Prostate gland (tissue), 2 donors: ENCODE results near the gene ALDH1L2. TPM values are rescaled to one million over a fixed set of nuclear protein-coding genes. Genes with fewer than 3 reads are reported as not detected.

Source experiments
- DNase-seq: peaks from one replicate; pipeline ENCODE4 v3.0.0-alpha.2; 2019; ENCODE audit warnings: low spot score
- H3K27ac ChIP-seq, 2 donors: fragments of 200-600 bp; sonication (generic); 2 replicates each; pipeline ENCODE4 v1.5.1; 2017 to 2019
- H3K27me3 ChIP-seq: fragments of 200-600 bp; sonication (generic); replicated peaks from 2 replicates; pipeline ENCODE4 v1.5.1; 2019; ENCODE audit not compliant: insufficient read depth
- H3K36me3 ChIP-seq, 2 donors: fragments of 200-600 bp; sonication (generic); 1 replicate in 1 of 2; 2 replicates in 1 of 2; pipeline versions ENCODE4 v1.5.1 to v1.8.1; 2017 to 2019
- H3K4me1 ChIP-seq: fragments of 200-600 bp; sonication (generic); replicated peaks from 2 replicates; pipeline ENCODE4 v1.5.1; 2019
- H3K4me3 ChIP-seq, 2 donors: fragments of 200-600 bp; sonication (generic); 2 replicates each; pipeline ENCODE4 v1.5.1; 2017 to 2019
- H3K9me3 ChIP-seq: fragments of 200-600 bp; sonication (generic); 2 replicates; pipeline ENCODE4 v1.5.1; 2017
- POLR2A ChIP-seq: fragments of 450-650 bp; IDR thresholded peaks from one replicate; pipeline ENCODE4 v1.6.1; 2016; ENCODE audit warnings: antibody characterized with exemption, mild to moderate bottlenecking
- POLR2AphosphoS5 ChIP-seq: sonication (generic); formaldehyde crosslinking; IDR thresholded peaks from one replicate; pipeline ENCODE4 v1.6.1; 2017; ENCODE audit warnings: antibody characterized with exemption
- WGBS: methylation state at CpG from one replicate; pipeline ENCODE4 v1.1.5; 2018; 5-methylcytosine and 5-hydroxymethylcytosine counted together
- intact Hi-C: fragments of 100-400 bp; cut with DNase I; formaldehyde crosslinking; loops from one replicate; pipeline ENCODE4 v1.14.2; 2022
- total RNA-seq, 2 donors: library from RNA; depleted of rRNA; stranded (reverse); fragments of >200 nt; gene quantifications; one replicate each; pipeline ENCODE4 v1.1.0, GENCODE V29; 2016
- TF ChIP-seq, protein P1 (sequence below), 4 experiments: fragments of 200-600 bp in 2 of 4; fragments of 450-650 bp in 2 of 4; sonication (generic) in 2 of 4; IDR thresholded peaks; 1 replicate in 3 of 4; 2 replicates in 1 of 4; pipeline ENCODE4 v1.5.1; 2016 to 2019; ENCODE audit warnings: antibody characterized with exemption in 4 of 4, mild to moderate bottlenecking in 2 of 4, moderate library complexity in 2 of 4

ALDH1L2 gene
- total RNA-seq, 2 donors from 2014 or later, result 2.6 to 5.3 TPM

DNA sequence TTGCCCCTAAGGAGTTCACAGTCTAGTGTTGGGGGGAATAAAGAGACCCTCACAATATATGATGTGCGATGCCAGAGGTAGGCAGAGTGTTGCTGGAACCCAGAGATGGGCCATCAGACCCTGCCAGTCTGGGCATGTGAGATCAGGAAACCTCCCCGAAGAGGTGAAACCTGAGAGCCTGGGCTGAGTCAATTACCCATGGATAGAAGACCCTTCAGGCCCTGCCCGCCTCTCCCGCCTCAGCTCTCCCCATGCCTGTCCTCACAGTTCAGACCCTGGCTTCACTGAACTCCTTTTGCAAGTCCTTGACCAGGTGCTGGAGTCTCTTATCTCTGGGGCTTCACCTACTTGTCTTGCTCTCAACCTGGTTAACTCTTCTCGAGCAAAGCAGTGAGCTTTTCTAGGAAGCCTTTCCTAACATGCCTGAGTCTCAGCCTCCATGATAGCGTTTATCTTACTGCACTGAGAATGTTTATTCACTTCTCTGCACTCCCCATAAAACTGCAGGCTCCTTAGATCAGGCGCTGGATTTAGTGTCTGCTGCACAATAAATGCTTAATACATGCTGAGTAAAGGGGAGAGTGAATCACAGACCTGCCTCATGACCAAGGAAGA lies 19.6 kb downstream of the ALDH1L2 start:
- whole genome bisulfite sequencing, result 55% methylated on average over 7 of the region's 7 CpGs
- Histone ChIP-seq H3K4me3 (no peak overlapping the region), H3K36me3 (no peaks in the 10 kb centered on the region), H3K9me3 (no peaks in the 10 kb centered on the region), H3K27ac (no peak overlapping the region), H3K4me1 (no peaks in the 10 kb centered on the region), H3K27me3 (no peaks in the 10 kb centered on the region)
- intact Hi-C loops, result no loop called here
- TF ChIP-seq POLR2AphosphoS5 (no peak), POLR2A (no peak)
- TF ChIP-seq, protein P1, sequence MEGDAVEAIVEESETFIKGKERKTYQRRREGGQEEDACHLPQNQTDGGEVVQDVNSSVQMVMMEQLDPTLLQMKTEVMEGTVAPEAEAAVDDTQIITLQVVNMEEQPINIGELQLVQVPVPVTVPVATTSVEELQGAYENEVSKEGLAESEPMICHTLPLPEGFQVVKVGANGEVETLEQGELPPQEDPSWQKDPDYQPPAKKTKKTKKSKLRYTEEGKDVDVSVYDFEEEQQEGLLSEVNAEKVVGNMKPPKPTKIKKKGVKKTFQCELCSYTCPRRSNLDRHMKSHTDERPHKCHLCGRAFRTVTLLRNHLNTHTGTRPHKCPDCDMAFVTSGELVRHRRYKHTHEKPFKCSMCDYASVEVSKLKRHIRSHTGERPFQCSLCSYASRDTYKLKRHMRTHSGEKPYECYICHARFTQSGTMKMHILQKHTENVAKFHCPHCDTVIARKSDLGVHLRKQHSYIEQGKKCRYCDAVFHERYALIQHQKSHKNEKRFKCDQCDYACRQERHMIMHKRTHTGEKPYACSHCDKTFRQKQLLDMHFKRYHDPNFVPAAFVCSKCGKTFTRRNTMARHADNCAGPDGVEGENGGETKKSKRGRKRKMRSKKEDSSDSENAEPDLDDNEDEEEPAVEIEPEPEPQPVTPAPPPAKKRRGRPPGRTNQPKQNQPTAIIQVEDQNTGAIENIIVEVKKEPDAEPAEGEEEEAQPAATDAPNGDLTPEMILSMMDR (IDR thresholded peaks at IDR 0.05), result no peak
- no peak for DNase-seq

DNA sequence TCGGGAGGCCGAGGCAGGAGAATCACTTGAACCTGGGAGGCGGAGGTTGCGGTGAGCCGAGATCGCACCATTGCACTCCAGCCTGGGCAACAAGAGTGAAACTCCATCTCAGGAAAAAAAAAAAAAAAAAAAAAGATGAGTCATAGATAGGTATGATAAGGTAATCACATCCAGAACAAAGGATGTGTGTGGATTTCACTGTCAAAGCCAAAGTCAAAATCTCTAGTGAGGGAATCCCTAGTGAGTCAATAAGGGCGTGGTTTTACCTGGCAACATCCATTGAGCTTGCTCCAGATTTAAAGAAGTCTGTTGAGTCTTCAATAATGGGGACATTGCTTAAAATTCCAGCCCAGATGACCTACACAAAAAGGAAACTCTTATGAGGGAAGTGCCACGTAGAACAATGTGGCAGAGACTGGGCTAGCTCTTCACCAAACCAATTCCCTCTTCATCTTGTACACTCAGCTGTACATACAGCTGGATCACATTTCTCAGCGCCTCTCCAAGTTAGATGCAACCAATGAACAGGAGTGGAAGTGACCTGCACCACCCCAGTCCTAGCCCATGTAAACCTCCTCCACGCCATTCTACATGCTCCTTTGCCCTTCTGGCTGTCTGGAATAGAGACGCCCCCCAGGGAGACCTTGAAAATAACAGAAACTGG lies 23.4 kb downstream of the ALDH1L2 start:
- H3K27ac ChIP-seq, result no peak overlapping the region
- intact Hi-C loops, result no loop called here
- DNase-seq, result no peak
- TF ChIP-seq POLR2AphosphoS5 (no peak), POLR2A (no peak)
- TF ChIP-seq, protein P1 (IDR thresholded peaks at IDR 0.05), result no peak
- H3K36me3 ChIP-seq, result no peaks in the 10 kb centered on the region
- H3K9me3 ChIP-seq, result no peaks in the 10 kb centered on the region
- 93% methylated on average over 11 of the region's 11 CpGs for WGBS
- no peaks in the 10 kb centered on the region for H3K4me1 ChIP-seq
- H3K27me3 ChIP-seq, result no peaks in the 10 kb centered on the region
- no peak overlapping the region for H3K4me3 ChIP-seq

DNA sequence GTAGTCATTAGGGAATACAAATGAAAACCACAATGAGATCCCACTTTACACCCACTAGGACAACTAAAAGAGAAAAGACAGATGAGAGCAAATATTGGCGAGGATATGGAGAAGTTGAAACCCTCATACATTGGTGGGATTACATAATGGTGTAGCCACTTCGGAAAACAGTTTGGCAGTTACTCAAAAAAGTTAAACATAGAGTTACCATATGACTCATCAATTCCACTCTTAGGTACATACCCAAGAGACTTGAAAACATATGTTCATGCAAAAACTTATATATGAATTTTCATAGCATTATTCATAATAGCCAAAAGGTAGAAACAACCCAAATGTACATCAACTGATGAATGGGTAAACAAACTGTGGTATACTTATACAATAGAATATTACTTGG lies 27.1 kb downstream of the ALDH1L2 start:
- DNase-seq, result no peak
- H3K27ac ChIP-seq, result no peak overlapping the region
- TF ChIP-seq POLR2AphosphoS5, result no peak
- TF ChIP-seq, protein P1 (IDR thresholded peaks at IDR 0.05), result no peak
- TF ChIP-seq POLR2A, result no peak
- intact Hi-C loops, result loop anchor here (10.0 kb wide), 2 partner anchors 182 to 852 kb away; no protein-coding TSS in a partner anchor
- no peaks in the 10 kb centered on the region for H3K4me1 ChIP-seq
- no peaks in the 10 kb centered on the region for H3K36me3 ChIP-seq
- H3K9me3 ChIP-seq, result no peaks in the 10 kb centered on the region
- H3K4me3 ChIP-seq, result no peak overlapping the region
- no peaks in the 10 kb centered on the region for H3K27me3 ChIP-seq
- 87% methylated on average over 2 of the region's 2 CpGs for WGBS

DNA sequence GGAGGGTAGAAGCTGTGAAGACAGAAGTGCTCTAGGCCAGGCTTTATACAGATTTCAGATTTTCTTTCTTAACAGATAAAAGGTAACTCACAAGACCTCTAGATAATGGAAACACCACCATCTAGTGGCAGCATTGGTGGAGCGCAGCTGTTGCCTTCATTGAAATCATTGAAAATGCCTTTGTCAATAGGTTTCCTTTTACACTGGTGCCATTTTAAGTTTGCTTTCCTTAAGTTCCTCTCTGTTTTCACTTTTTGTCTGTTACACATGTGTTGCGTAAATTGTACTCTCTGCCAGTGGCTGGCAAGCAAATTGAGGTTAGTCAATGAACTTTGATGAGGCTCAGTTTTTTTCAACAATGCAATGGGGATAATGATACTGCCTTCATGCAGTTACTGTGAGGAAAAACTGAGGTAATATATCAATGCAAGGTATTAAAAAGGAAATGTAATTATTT lies 31.1 kb downstream of the ALDH1L2 start:
- no peaks in the 10 kb centered on the region for H3K4me1 ChIP-seq
- no peaks in the 10 kb centered on the region for H3K9me3 ChIP-seq
- H3K36me3 ChIP-seq, result no peaks in the 10 kb centered on the region
- peak; percentile 66 for DNase-seq
- no peak overlapping the region for H3K4me3 ChIP-seq
- TF ChIP-seq POLR2A, result no peak
- TF ChIP-seq, protein P1 (IDR thresholded peaks at IDR 0.05), result peak; percentile 50 to 88 (median 84)
- WGBS, result 3% methylated on average over 2 of the region's 2 CpGs
- no peaks in the 10 kb centered on the region for H3K27me3 ChIP-seq
- intact Hi-C loops, result loop anchor here (5.0 to 10.0 kb wide), 3 partner anchors 178 to 848 kb away; no protein-coding TSS in a partner anchor
- no peak overlapping the region for H3K27ac ChIP-seq
